COLO668 (cell line): ENCODE data around the gene ORC5.
A peak's percentile ranks its signal among the peaks of the same experiment; 100 is the strongest.
"Not testable (repeated sequence)": the region's sequence is repeated elsewhere in the genome, so short reads cannot be mapped to it uniquely, and the experiment has no call there.

Experiments
- DNase-seq: peaks from one replicate; lab custom pipeline; 2025; ENCODE audit not compliant: unreplicated experiment; lab: John Stamatoyannopoulos, UW

The ORC5 gene

GRCh38 chr7:104207731-104208420 is at the start of gene ORC5:
ORC5 (minus strand) TSS chr7:104208013; CDS start chr7:104207904, 109 bp downstream.
- DNase-seq, result peak; percentile 89

DNA sequence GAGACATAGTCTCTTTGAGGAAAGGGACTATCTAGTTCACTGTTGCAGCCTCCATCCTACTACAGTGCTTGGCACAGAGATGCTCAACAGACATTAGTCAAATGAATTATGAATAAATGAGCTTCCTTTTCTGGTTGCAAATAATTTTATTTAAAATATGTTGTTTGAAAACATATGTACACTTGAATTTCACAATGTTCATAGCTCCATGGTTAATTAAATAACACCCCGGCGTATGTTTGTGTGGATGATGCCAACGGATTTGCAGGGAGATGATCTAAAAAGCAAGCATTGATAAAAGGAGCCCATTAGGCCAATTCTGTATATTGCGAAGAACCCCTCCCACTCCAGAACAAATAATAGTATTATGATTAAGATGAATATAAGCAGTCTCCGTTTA is 47.8 kb upstream of the ORC5 start:
- DNase-seq, result no peak

DNA sequence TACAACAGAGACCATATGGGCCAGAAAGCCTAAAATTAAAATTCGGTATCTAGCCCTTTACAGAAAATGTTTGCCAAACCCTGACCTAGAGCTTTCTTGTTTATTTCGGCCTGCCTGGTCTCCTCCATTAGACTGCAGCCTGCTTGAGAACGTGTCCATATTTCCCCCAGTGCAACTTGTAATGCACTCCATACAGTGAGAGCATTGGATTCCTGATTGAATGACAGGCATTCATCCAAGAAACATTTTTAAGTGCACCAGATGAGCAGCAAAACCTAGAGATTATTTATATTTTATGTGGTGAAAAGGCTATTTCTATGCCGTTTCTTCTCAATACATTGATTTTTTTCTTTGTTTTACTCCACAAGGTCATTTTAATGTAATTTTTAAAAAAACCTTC is 47.4 kb upstream of the ORC5 start:
- no peak for DNase-seq

- DNase-seq, result no peak
These were observed 46.9 kb upstream of the ORC5 start for GRCh38 chr7:104254696-104255095.

DNA sequence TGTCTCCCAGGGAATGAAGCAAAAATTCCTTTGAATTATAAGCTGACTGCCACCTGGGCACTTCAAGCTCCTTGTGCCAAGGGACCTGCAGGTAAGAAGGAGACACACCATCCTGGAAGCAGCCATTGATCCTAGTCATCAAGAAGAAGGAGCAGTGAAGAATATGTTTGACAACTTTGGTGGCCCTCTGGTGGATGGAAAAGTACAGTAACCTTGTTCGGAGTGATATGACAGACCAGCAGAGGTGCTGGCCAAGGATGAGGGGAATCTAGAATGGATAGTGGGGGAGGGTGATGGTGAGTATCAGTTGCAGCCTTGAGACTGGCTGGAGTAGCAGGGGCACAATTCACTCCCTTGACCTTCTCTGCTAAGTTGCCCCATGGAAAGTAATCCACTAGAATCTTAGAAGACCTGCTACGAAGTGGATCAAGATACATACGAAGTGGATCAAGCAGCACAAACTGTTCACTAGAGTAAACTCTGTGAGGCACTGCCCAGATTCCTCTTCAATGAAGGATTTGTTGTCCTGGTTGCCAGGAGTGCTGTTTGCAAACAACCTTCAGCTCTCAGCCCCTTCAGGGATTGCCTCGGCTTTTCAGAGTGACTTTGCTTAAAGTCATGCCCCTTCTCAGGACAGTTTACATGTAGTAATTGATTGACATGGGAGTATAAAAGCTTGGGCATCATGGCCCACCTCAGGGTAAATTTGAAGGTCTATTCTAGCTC is 44.8 kb upstream of the ORC5 start:
- DNase-seq, result no peak

- DNase-seq, result no peak
These were observed 34.8 kb upstream of the ORC5 start for GRCh38 chr7:104242638-104243037.

GRCh38 chr7:104241538-104242209 is 33.9 kb upstream of the ORC5 start:
- no peak for DNase-seq

- no peak for DNase-seq
These were observed 33.3 kb upstream of the ORC5 start for GRCh38 chr7:104241135-104241534.

DNA sequence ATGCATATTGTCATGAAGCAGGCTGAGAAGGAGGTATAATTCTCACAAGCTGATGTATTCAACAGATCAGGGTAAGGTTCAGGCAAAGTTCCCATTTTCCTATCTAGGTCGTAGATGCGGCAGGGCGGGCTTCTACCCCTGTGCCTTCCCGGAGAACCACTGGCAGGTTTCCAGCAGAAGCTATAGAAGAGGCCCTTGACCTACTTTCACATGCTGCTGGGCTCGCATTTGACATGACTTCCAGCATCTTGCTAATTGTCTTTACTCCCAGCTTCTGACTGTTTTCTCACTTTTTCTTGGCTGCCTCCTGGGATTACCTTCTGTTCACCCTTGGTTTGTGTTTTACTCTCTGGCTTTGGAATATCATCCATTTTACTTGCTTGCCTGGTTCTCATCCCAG is 32.6 kb upstream of the ORC5 start:
- DNase-seq, result no peak

- not testable (repeated sequence) for DNase-seq
These were observed 27.2 kb upstream of the ORC5 start for GRCh38 chr7:104234990-104235389.

DNA sequence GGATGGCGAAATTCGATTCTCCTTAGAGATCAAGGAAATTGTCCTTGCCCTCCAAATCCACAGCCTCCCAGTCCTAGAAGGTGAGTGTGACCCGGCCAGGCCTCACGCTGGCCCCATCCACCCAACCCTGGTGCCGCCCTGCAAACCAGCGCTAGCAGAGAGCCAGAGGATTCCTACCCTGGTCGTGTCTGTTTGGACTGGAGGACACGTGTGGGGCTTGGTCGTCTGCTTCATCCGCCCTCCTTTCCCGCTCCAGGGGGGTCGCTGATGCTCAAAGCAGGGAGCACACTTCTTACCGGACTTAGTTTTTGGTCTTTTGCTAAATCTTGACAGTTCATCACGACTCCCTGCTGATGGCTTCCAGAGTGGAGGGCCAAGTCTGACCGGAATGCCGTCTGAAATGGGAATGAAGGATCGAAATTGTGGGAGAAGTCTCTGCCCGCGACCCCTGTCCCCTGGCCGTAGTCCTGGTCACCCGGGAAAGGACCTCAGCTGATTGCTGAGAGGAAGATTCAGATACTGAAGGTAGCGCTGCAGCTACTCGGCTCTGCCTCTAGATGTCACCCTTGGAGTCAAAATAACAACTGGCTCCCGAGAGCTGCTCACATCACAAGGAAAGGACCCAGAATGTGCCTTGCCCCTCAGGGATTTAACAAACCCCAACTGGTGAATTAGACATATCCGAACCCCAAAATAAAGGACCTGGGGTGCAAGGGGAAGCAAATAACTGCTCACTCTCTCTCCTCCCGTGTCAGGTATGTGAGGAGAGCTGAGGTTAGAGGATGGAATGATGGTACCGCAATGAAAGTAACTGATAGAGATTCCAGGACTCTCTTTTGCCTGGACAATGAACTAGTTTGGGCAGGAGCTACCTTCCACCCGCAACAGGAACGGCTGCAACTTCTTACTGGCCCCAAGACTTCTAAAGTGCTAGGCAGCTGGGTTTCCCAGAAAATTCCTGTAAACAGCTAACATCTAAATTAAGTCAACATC is 23.5 kb upstream of the ORC5 start:
- DNase-seq, result peak; percentile 19

DNA sequence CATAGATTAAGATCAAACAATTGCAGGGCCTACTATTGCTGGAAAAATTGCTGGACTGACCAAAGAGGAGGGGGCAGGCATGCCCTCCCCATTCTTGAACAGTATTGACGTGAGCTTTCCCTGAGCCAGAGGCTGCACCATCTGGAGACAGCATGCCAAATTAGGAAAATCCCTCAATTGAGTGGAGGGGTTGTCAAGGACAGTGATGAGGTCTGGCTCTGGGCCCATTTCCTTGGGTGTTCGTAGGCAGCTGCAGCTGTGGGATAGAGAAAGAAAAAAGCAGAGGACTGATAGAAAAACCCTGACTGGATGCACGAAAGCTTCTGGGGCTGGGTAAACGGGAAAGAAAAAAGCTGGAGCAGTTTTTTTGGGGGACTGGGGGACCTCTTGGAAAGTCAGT is 22.8 kb upstream of the ORC5 start:
- DNase-seq, result no peak

DNA sequence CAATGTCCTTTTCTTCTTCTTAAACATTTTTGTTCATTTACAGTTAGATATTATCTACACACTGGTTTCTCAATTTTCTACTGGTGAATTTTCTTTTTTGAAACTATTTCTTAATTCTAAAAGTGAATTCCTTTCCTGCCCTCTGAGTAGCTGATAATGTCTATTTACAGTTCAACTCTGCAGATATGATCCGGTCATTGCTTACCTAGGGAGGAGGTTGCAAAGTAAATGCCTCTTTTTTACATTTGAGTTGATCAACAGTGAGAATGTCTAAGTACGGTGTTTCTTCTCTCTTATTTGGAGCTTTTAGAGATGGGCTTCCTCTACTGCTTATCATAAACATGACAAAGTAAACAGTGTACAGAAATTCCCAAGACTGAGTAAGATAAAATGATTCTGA is 20.6 kb upstream of the ORC5 start:
- no peak for DNase-seq

- DNase-seq, result no peak
These were observed 17.6 kb upstream of the ORC5 start for GRCh38 chr7:104225451-104225850.

- no peak for DNase-seq
These were observed 9.8 kb upstream of the ORC5 start for GRCh38 chr7:104217620-104218019.

DNA sequence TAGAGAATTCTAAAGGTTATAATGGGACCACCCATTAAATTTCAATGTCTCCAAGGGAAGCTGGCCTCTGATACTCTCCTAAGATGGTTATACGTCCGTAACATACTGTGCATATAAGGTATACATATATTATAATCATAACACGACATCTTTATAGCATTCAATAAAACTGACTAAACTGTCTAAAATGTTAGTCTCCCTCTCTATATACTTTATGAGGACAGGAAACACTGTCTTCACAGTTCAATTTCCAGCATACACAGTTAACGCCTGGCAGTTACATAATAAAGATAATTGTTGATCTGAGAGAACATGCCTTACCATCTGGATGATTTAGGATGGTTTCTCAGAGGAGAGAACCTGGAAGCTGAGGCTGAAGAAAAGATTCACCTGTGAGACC is 1.2 kb upstream of the ORC5 start:
- no peak for DNase-seq

GRCh38 chr7:104208421-104208780 is 588 bp upstream of the ORC5 start:
- no peak for DNase-seq

- no peak for DNase-seq
These were observed 474 bp downstream of the ORC5 start for GRCh38 chr7:104207348-104207730.

- DNase-seq, result no peak
These were observed 972 bp downstream of the ORC5 start for GRCh38 chr7:104206841-104207240.

DNA sequence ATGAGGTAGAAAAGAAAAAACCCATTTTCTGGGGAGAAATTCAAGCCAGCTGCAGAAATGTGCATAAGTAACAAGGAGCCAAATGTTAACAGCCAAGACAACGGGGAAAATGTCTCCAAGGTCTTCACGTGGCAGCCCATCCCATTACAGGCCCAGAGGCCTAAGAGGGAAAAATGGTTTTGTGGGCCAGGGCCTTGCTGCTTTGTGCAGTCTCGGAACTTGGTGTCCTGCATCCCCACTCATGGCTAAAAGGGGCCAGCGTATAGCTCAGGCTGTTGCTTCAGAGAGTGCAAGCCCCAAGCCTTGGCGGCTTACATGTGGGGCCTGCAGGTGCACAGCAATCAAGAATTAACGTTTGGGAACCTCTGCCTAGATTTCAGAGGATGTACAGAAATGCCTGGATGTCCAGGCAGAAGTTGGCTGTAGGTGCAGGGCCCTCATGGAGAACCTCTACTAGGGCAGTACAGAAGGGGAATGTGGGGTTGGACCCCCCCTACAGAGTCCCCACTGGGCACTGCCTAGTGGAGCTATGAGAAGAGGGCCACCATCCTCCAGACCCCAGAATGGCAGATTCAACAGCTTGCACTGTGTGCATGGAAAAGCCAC is 9.0 kb downstream of the ORC5 start:
- DNase-seq, result no peak

GRCh38 chr7:104196161-104196560 is 11.7 kb downstream of the ORC5 start:
- no peak for DNase-seq
